BE2C (cell line): ENCODE measurements around the gene RNLS.
A peak's percentile ranks its signal among the peaks of the same experiment; 100 is the strongest.

Experiments used
- DNase-seq: peaks from one replicate; pipeline ENCODE4 v3.0.0-alpha.2; 2020
- H3K27me3 ChIP-seq: fragments of 250-450 bp; sonication (Bioruptor Pico); 2 replicates; pipeline ENCODE4 v1.5.1; 2020; ENCODE audit warnings: mild to moderate bottlenecking
- H3K36me3 ChIP-seq: fragments of 250-450 bp; sonication (Bioruptor Pico); 2 replicates; pipeline ENCODE4 v1.5.1; 2020; ENCODE audit warnings: mild to moderate bottlenecking
- H3K4me1 ChIP-seq: fragments of 250-450 bp; sonication (Bioruptor Pico); 2 replicates; pipeline ENCODE4 v1.5.1; 2020
- H3K4me3 ChIP-seq: 2 replicates; pipeline ENCODE4 v1.5.1; 2011; ENCODE audit warnings: low read depth, low read length
- H3K9me3 ChIP-seq: fragments of 250-450 bp; sonication (Bioruptor Pico); 2 replicates; pipeline ENCODE4 v1.5.1; 2020
- CTCF ChIP-seq: IDR thresholded peaks from 2 replicates; pipeline ENCODE4 v1.5.1; 2012; ENCODE audit warnings: mild to moderate bottlenecking, low read depth, low read length

Gene RNLS

DNA sequence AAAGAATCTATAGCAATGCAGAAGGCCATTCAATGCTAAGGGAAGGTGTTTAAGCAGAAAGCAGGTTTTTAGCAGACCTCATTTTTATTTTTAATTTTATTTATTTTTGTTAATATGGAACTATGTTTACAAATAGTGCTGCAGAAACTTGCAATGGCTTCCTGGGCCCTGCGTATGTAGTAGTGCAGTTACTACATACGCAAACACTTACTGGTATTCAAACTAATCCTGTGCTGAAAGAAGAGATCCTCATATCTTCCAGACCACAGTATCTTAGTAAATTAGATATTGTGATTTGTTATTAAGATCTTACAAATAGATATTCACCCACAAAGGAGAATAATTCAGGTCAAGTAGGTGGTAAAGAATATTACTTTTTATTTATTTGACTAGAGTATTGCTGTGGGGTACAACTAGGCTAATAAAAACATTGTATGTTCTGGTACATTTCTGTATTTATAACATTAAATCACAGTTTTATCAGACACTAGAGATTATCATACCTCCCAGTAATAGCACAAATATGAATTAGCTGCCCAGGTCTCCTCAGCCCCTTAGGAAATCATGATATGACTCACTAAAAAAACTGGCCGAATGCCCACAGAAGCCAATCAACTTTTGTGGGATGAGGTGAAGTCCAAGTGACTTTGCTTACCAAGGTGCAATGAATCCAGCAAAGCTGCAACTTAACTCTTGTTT lies 57.6 kb downstream of the RNLS start:
- H3K4me3 ChIP-seq: no peak overlapping the region
- no peaks in the 10 kb centered on the region for H3K36me3 ChIP-seq
- no peak for TF ChIP-seq CTCF
- peaks cover 13% of the 10 kb centered on the region for H3K4me1 ChIP-seq
- DNase-seq: peak; percentile 63
- no peaks in the 10 kb centered on the region for H3K9me3 ChIP-seq
- H3K27me3 ChIP-seq: no peaks in the 10 kb centered on the region

- H3K9me3 ChIP-seq: no peaks in the 10 kb centered on the region
- no peaks in the 10 kb centered on the region for H3K27me3 ChIP-seq
- no peaks in the 10 kb centered on the region for H3K36me3 ChIP-seq
- DNase-seq: no peak
- peaks cover 14% of the 10 kb centered on the region for H3K4me1 ChIP-seq
- no peak overlapping the region for H3K4me3 ChIP-seq
- TF ChIP-seq CTCF: no peak; the same call in 1 of the 2 replicates
Measured at GRCh38 chr10:88523739-88524400, 59.2 kb downstream of the RNLS start.

- no peak overlapping the region for H3K4me3 ChIP-seq
- no peak for DNase-seq
- H3K9me3 ChIP-seq: no peaks in the 10 kb centered on the region
- no peak for TF ChIP-seq CTCF
- peaks cover 18% of the 10 kb centered on the region for H3K4me1 ChIP-seq
- H3K36me3 ChIP-seq: no peaks in the 10 kb centered on the region
- H3K27me3 ChIP-seq: no peaks in the 10 kb centered on the region
Measured at GRCh38 chr10:88522715-88523114, 60.4 kb downstream of the RNLS start.

DNA sequence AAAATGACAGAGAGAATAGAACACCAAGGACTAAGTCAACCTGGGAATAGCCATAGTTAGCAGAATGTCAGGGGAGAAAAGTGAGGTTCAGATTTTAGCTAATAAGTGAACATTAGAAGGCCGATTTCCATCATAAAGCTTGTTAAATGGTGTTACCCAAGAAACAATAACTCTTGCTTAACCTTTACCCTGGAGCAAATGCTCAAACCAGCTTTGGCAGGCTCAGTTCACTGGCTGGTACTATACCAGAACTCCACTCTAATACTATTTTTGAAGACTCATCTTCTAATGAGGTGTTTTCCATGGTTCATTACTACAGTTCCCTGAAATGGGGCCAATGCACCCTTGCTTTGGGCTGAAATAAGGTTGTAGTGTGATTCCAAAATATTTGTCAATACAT lies 61.3 kb downstream of the RNLS start:
- Histone ChIP-seq H3K9me3 (no peaks in the 10 kb centered on the region), H3K4me3 (no peak overlapping the region), H3K27me3 (no peaks in the 10 kb centered on the region), H3K36me3 (no peaks in the 10 kb centered on the region), H3K4me1 (peaks cover 18% of the 10 kb centered on the region)
- TF ChIP-seq CTCF: no peak
- no peak for DNase-seq

DNA sequence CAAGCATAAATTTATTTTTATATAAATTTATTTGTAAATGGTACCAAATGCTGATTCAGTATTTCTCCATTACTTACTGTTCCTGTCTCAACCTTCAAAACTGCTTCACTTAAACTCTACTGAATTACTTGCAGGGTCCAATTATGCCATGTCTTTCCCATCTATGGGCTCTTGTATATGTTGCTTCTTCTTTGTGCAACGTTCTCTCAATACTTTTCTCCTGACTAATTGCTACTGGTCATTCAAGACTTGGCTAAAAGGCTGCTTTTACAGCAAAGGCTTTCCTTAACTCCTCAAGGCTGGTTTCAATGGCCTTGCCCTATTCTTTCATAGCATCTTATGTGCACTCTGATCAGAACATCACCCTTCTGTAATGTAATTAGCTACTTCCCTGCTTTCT lies 67.9 kb downstream of the RNLS start:
- Histone ChIP-seq H3K4me1 (peaks cover 5% of the 10 kb centered on the region; the same call in 1 of the 2 replicates), H3K9me3 (no peaks in the 10 kb centered on the region), H3K36me3 (no peaks in the 10 kb centered on the region), H3K4me3 (no peak overlapping the region), H3K27me3 (no peaks in the 10 kb centered on the region)
- no peak for TF ChIP-seq CTCF
- DNase-seq: no peak

GRCh38 chr10:88512599-88512998 lies 70.5 kb downstream of the RNLS start:
- Histone ChIP-seq H3K27me3 (no peaks in the 10 kb centered on the region), H3K4me3 (no peak overlapping the region), H3K36me3 (no peaks in the 10 kb centered on the region), H3K9me3 (no peaks in the 10 kb centered on the region), H3K4me1 (peaks cover 7% of the 10 kb centered on the region)
- DNase-seq: no peak
- TF ChIP-seq CTCF: no peak
